Type B pancreatic cell (in vitro differentiated cells): ENCODE measurements around the gene NOVA1. TPM values are rescaled to one million over a fixed set of nuclear protein-coding genes. Genes with fewer than 3 reads are reported as not detected.

Experiments
- DNase-seq: peaks from one replicate; pipeline ENCODE4 v3.0.0; 2021; ENCODE audit warnings: mixed read lengths; ENCODE audit not compliant: unreplicated experiment; ENCODE audit errors: extremely low spot score
- H3K27ac Mint-ChIP-seq: 2 replicates; pipeline ENCODE4 v1.8.0; 2021; ENCODE audit warnings: mild to moderate bottlenecking, mixed read lengths
- H3K27me3 Mint-ChIP-seq: 2 replicates; pipeline ENCODE4 v1.8.0; 2021; ENCODE audit warnings: mixed read lengths
- H3K36me3 Mint-ChIP-seq: 2 replicates; pipeline ENCODE4 v1.8.0; 2021; ENCODE audit warnings: mixed read lengths
- H3K4me1 Mint-ChIP-seq: one replicate; pipeline ENCODE4 v1.8.0; 2021; ENCODE audit warnings: mixed read lengths; ENCODE audit not compliant: unreplicated experiment
- H3K4me3 Mint-ChIP-seq: 2 replicates; pipeline ENCODE4 v1.8.0; 2021; ENCODE audit warnings: mild to moderate bottlenecking, mixed read lengths
- H3K9me3 Mint-ChIP-seq: 2 replicates; pipeline ENCODE4 v1.8.0; 2021; ENCODE audit warnings: mixed read lengths
- total RNA-seq: library from RNA; stranded (reverse); gene quantifications from 2 replicates; pipeline ENCODE4 v1.2.1, GENCODE V29; 2021; ENCODE audit warnings: low replicate concordance
- TF ChIP-seq, protein P1 (sequence below): fragments of 200-600 bp; sonication (generic); conservative IDR thresholded peaks from 2 replicates; pipeline ENCODE4 v1.5.0; 2021; ENCODE audit warnings: antibody characterized with exemption, mild to moderate bottlenecking

Gene NOVA1
- total RNA-seq, 1 donor from 2014 or later: 22.6 TPM

DNA sequence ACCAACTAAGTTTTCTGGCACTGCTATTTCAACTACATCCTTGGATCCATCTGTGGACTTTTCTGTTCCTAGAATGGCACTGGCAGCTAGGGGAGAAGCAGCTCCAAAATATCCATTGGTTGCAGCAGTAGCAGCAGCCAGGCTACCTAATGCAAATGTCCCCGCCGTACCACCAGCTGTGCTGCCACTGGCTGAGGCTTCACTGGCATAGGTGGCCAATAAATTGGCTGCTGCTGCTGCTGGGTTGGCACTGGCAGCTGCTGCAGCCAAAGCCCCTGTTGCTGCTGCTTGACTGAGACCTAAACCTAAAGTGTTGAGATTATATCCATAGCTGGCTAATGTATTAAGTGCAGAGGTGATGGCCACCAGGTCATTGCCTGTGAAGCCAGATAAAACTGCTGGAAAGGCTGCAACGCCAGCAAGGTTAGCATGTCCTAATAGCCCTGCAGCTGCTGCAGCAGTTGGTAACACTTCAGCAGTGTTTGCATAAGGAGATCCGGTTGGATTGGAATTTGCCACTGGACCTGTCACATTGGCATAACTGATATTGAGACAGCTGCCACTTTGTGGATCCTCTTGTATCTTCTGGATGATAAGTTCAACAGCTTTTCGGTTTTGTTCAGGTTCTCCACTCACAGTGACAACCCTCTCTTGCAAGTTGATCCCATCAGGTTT lies 149.5 kb downstream of the NOVA1 start:
- no peak for DNase-seq
- TF ChIP-seq, protein P1, sequence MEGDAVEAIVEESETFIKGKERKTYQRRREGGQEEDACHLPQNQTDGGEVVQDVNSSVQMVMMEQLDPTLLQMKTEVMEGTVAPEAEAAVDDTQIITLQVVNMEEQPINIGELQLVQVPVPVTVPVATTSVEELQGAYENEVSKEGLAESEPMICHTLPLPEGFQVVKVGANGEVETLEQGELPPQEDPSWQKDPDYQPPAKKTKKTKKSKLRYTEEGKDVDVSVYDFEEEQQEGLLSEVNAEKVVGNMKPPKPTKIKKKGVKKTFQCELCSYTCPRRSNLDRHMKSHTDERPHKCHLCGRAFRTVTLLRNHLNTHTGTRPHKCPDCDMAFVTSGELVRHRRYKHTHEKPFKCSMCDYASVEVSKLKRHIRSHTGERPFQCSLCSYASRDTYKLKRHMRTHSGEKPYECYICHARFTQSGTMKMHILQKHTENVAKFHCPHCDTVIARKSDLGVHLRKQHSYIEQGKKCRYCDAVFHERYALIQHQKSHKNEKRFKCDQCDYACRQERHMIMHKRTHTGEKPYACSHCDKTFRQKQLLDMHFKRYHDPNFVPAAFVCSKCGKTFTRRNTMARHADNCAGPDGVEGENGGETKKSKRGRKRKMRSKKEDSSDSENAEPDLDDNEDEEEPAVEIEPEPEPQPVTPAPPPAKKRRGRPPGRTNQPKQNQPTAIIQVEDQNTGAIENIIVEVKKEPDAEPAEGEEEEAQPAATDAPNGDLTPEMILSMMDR: no peak
- H3K36me3 Mint-ChIP-seq: no peaks in the 10 kb centered on the region

DNA sequence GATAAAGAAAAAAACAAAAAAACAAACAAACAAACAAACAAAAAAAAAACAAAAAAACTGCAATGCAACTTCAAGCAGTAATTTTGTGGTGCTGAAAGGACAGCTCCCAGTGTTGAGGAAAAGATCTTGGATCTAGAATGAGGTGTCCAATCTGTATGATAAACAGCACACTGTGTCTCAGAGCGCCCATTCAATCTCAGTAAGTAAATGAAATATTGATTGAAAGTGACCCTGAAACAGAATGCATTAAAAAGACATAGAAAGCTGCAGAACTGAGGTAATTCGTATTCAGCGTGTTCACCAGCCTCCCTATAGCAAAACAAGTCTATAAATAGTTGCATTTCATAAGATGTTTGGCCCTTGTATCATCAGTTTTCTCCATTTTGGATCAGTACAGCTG lies 153.0 kb downstream of the NOVA1 start:
- H3K9me3 Mint-ChIP-seq: no peaks in the 10 kb centered on the region
- DNase-seq: no peak
- H3K27me3 Mint-ChIP-seq: no peaks in the 10 kb centered on the region
- TF ChIP-seq, protein P1: no peak
- no peak overlapping the region for H3K27ac Mint-ChIP-seq
- no peaks in the 10 kb centered on the region for H3K36me3 Mint-ChIP-seq
- H3K4me1 Mint-ChIP-seq: no peaks in the 10 kb centered on the region
- H3K4me3 Mint-ChIP-seq: no peak overlapping the region

More for the DNA sequence above, 149.5 kb downstream of the NOVA1 start:
- no peaks in the 10 kb centered on the region for H3K9me3 Mint-ChIP-seq
- H3K27me3 Mint-ChIP-seq: no peaks in the 10 kb centered on the region
- no peak overlapping the region for H3K4me3 Mint-ChIP-seq
- no peak overlapping the region for H3K27ac Mint-ChIP-seq
- H3K4me1 Mint-ChIP-seq: no peaks in the 10 kb centered on the region

DNA sequence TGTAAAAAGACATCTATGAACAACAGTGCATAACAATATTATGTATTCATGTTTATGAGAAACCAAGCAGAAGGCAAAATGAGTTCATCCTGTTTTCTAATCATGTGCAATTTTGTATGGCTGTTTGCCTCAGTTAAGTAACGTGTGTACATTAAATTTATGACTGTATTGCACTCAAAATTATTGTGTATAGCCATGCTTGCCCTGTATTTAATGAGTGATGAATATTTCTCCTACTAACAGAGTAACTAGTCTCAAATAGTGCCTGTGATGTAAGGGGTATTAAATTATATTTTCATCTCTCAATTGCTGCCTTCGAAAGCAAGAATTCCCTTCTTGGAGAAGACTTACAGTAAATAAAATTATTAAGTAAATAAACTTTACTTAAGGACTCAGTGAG lies 154.2 kb downstream of the NOVA1 start:
- Mint-ChIP-seq H3K4me1 (no peaks in the 10 kb centered on the region), H3K36me3 (no peaks in the 10 kb centered on the region), H3K9me3 (no peaks in the 10 kb centered on the region), H3K27ac (no peak overlapping the region), H3K27me3 (no peaks in the 10 kb centered on the region), H3K4me3 (no peak overlapping the region)
- DNase-seq: no peak
- TF ChIP-seq, protein P1: no peak

DNA sequence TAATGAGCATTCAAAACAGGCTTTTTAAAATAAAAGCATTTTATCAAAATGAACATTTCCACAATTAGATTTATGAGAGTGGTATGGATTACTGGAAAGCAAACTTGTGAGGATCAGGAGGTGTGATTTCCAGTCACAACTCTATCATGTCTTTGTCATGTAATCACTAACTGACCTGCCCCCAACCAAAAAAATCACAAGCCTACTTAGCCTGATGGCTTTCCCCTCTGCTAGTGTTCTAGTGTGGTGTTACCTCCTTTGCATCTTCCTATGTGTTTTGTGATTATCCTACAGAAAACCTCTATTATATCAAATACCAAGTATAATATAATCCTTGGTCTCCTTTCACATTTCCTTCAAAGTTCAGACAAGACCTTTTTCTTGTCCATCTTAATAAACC lies 168.6 kb downstream of the NOVA1 start:
- TF ChIP-seq, protein P1: no peak
- Mint-ChIP-seq H3K27me3 (peaks cover 5% of the 10 kb centered on the region), H3K36me3 (no peaks in the 10 kb centered on the region), H3K9me3 (no peaks in the 10 kb centered on the region), H3K27ac (no peak overlapping the region), H3K4me3 (no peak overlapping the region), H3K4me1 (no peaks in the 10 kb centered on the region)
- no peak for DNase-seq

DNA sequence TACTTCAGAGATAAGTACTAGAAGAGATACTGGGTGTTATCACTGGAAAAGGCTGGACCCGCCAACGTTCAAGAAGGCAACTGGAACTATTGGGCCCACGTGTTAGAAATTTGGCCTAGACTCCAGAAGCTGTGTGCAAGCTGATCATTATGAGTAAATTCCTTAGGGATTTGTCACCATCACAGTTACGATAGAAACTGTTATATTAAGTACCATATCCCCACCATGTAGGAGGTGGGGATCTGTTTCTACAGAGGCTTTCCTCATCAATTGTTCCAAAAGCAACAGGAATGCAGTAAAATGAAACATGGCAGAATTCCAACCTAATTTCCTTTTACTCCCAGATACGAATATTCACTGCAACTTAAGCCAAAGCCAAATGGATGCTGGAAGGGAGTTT lies 170.7 kb downstream of the NOVA1 start:
- no peak overlapping the region for H3K27ac Mint-ChIP-seq
- H3K4me3 Mint-ChIP-seq: no peak overlapping the region
- no peaks in the 10 kb centered on the region for H3K4me1 Mint-ChIP-seq
- DNase-seq: no peak
- no peaks in the 10 kb centered on the region for H3K36me3 Mint-ChIP-seq
- H3K27me3 Mint-ChIP-seq: peaks cover 5% of the 10 kb centered on the region
- TF ChIP-seq, protein P1: no peak
- no peaks in the 10 kb centered on the region for H3K9me3 Mint-ChIP-seq
